ENCODE data around the gene PARP16. TPM values are rescaled to one million over a fixed set of nuclear protein-coding genes. Genes with fewer than 3 reads are reported as not detected.

PARP16 gene
- total and polyA plus RNA-seq, 9 of the 15 experiments (the other 6 are each of a cell fraction or from before 2014, with no cell fraction given), result 3.0 to 9.9 (median 5.8) TPM

DNA sequence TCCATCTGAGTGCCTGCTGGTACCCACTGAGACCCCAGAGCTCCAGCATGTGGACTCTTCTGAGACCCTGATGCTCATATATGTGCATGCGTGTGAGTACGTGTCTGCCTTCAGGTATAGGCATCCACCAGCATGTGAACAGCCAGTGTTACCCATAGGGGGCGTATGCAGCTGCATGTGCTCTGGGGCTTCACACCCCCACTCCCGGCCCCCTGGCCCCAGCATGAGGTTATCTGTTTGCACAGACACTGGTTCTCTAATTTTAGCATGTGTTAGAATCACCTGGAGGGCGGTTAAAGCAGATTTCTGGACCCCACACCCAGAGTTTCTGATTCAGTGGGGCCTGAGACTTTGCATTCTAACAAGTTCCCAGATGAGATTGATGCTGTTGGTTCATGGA lies 74.6 kb downstream of the PARP16 start (continued):
- peak; percentile 76 for TF ChIP-seq CBFA2T2 (conservative IDR thresholded peaks at IDR 0.05)
- no peak for TF ChIP-seq ZNF445 (CRISPR knock-in tag; IDR thresholded peaks at IDR 0.05; ENCODE audit: low read depth)
- TF ChIP-seq, protein P1, sequence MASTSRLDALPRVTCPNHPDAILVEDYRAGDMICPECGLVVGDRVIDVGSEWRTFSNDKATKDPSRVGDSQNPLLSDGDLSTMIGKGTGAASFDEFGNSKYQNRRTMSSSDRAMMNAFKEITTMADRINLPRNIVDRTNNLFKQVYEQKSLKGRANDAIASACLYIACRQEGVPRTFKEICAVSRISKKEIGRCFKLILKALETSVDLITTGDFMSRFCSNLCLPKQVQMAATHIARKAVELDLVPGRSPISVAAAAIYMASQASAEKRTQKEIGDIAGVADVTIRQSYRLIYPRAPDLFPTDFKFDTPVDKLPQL (IDR thresholded peaks at IDR 0.05; ENCODE audit: extremely low read depth, insufficient read length), result no peak
- no peak for TF ChIP-seq NEUROD1 (IDR thresholded peaks at IDR 0.05; ENCODE audit: borderline replicate concordance, low read depth, low read length, partially characterized antibody)
- TF ChIP-seq CBFA2T3 (IDR thresholded peaks at IDR 0.05), result peak; percentile 88
- TF ChIP-seq BRD9 (IDR thresholded peaks at IDR 0.05; ENCODE audit: low read depth, partially characterized antibody), result no peak
- no peak for TF ChIP-seq ZFP36 (IDR thresholded peaks at IDR 0.05; ENCODE audit: low read depth, low read length, partially characterized antibody)
- no peak for TF ChIP-seq DDX20 (tag; IDR thresholded peaks at IDR 0.05; ENCODE audit: low read depth)
- TF ChIP-seq, protein P2, sequence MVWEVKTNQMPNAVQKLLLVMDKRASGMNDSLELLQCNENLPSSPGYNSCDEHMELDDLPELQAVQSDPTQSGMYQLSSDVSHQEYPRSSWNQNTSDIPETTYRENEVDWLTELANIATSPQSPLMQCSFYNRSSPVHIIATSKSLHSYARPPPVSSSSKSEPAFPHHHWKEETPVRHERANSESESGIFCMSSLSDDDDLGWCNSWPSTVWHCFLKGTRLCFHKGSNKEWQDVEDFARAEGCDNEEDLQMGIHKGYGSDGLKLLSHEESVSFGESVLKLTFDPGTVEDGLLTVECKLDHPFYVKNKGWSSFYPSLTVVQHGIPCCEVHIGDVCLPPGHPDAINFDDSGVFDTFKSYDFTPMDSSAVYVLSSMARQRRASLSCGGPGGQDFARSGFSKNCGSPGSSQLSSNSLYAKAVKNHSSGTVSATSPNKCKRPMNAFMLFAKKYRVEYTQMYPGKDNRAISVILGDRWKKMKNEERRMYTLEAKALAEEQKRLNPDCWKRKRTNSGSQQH (CRISPR knock-in tag; IDR thresholded peaks at IDR 0.05), result no peak
- TF ChIP-seq, protein P3, sequence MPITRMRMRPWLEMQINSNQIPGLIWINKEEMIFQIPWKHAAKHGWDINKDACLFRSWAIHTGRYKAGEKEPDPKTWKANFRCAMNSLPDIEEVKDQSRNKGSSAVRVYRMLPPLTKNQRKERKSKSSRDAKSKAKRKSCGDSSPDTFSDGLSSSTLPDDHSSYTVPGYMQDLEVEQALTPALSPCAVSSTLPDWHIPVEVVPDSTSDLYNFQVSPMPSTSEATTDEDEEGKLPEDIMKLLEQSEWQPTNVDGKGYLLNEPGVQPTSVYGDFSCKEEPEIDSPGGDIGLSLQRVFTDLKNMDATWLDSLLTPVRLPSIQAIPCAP (CRISPR knock-in tag; IDR thresholded peaks at IDR 0.05; ENCODE audit: borderline replicate concordance), result no peak
- TF ChIP-seq FOXJ2 (tag; IDR thresholded peaks at IDR 0.05), result no peak
- TF ChIP-seq RBM25 (IDR thresholded peaks at IDR 0.05; ENCODE audit: low read depth, low read length, severe bottlenecking), result no peak
- TF ChIP-seq POLR2AphosphoS5 (IDR thresholded peaks at IDR 0.05; ENCODE audit: control insufficient read depth, insufficient read depth, low read depth, low read length), result peak; percentile 66
- TF ChIP-seq ATF1 (CRISPR knock-in tag; IDR thresholded peaks at IDR 0.05), result no peak
- TF ChIP-seq ATF1 (tag; IDR thresholded peaks at IDR 0.05), result no peak
- TF ChIP-seq FOS (IDR thresholded peaks at IDR 0.05; ENCODE audit: extremely low read depth, insufficient read length), result no peak
- TF ChIP-seq, protein P4, sequence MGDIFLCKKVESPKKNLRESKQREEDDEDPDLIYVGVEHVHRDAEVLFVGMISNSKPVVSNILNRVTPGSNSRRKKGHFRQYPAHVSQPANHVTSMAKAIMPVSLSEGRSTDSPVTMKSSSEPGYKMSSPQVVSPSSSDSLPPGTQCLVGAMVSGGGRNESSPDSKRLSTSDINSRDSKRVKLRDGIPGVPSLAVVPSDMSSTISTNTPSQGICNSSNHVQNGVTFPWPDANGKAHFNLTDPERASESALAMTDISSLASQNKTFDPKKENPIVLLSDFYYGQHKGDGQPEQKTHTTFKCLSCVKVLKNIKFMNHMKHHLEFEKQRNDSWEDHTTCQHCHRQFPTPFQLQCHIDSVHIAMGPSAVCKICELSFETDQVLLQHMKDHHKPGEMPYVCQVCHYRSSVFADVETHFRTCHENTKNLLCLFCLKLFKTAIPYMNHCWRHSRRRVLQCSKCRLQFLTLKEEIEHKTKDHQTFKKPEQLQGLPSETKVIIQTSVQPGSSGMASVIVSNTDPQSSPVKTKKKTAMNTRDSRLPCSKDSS (IDR thresholded peaks at IDR 0.05; ENCODE audit: low read depth, partially characterized antibody), result no peak
- TF ChIP-seq ILF3 (IDR thresholded peaks at IDR 0.05; ENCODE audit: borderline replicate concordance), result no peak
- TF ChIP-seq TEAD4 (IDR thresholded peaks at IDR 0.05; ENCODE audit: low read length), result peak; percentile 79
- no peak for TF ChIP-seq TEAD4 (CRISPR knock-in tag; IDR thresholded peaks at IDR 0.05; ENCODE audit: borderline replicate concordance)
- TF ChIP-seq, protein P5, sequence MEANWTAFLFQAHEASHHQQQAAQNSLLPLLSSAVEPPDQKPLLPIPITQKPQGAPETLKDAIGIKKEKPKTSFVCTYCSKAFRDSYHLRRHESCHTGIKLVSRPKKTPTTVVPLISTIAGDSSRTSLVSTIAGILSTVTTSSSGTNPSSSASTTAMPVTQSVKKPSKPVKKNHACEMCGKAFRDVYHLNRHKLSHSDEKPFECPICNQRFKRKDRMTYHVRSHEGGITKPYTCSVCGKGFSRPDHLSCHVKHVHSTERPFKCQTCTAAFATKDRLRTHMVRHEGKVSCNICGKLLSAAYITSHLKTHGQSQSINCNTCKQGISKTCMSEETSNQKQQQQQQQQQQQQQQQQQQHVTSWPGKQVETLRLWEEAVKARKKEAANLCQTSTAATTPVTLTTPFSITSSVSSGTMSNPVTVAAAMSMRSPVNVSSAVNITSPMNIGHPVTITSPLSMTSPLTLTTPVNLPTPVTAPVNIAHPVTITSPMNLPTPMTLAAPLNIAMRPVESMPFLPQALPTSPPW (CRISPR knock-in tag; IDR thresholded peaks at IDR 0.05), result peak; percentile 70
- TF ChIP-seq FOXP1 (CRISPR knock-in tag; IDR thresholded peaks at IDR 0.05), result no peak
- TF ChIP-seq SMARCB1 (IDR thresholded peaks at IDR 0.05; ENCODE audit: insufficient read length, low read depth), result no peak
- no peak for TF ChIP-seq RUNX1 (IDR thresholded peaks at IDR 0.05; ENCODE audit: low read depth)
- TF ChIP-seq KLF6 (CRISPR knock-in tag; IDR thresholded peaks at IDR 0.05; ENCODE audit: borderline replicate concordance), result no peak

All from K562 (cell line).